Measurements from ENCODE around the gene LEF1.

The LEF1 gene

GRCh38 chr4:108175966-108176365 lies 7.2 kb upstream of the LEF1 start:
- DNase-seq (ENCODE audit: low spot score) = no peak

GRCh38 chr4:108174856-108175255 lies 6.1 kb upstream of the LEF1 start:
- no peak for DNase-seq (ENCODE audit: low spot score)

- DNase-seq (ENCODE audit: low spot score) = no peak
These were observed 4.9 kb upstream of the LEF1 start for GRCh38 chr4:108173599-108174057.

DNA sequence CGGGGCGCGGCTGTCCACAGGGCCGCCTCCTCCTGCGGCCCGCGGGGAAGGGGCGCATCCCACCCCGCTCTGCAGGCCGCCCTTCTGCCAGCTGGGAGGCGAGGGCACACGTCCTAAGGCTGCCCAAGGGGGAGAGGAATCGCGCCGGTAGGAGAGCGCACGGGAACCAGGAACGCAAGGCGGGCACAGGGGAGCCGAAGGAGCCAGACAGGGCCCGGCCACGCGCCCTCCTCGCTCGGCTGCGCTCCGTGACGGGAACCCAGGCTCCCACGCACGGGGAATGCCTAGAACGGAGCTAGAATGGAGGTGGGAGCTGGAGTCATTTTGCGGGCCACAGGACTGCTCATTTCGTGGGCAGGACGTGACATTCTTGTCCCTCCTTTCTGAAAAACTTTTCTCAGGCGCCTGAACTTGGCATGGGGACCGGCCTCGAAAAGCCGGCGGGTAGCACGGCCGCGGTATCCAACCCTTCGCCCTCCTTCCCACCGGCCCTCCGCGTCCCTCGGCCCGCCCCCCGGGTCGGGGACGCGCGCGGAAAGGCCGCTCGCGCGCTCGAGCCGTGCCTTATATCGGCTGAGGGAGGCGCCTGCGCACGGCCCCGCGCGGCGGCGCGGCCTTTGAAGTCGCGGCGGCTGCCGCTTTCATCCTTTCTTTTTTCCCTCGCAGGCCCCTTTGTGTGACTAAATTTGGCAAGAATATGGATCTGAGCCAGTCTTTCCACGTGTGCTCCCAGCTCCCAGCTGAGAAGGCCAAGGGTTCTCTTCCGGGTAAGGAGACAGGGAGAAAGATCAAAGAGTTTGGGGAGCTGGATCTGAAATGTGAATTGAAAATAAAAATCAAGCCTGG lies 4.2 kb upstream of the LEF1 start:
- DNase-seq (ENCODE audit: low spot score) = peak; percentile 16

DNA sequence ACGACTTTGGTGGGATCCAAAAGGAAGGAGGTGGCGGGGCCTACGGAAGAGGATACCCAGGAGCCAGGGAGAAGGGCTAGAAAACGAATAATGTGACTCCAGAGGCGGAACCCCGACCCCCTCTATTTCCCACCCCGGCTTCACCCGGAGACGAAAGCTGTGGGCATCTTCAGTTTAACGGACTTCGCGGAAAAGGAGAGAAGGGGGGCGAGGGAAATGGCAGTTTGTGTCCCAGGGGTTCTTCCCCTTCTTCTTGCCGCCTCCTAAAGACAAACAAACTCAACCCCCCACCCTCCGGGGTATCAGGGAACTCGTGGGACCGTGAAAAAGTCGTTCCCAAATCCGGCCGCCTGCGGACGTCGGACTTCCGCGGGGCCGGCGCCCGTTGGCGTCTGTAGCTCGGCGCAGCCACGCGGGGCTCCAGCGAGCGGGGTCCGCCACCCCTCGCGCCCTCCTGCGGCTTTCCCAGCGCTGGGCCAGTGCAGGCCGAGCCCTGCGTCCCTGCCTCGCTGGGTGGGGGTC lies 3.6 kb upstream of the LEF1 start:
- no peak for DNase-seq (ENCODE audit: low spot score)

DNA sequence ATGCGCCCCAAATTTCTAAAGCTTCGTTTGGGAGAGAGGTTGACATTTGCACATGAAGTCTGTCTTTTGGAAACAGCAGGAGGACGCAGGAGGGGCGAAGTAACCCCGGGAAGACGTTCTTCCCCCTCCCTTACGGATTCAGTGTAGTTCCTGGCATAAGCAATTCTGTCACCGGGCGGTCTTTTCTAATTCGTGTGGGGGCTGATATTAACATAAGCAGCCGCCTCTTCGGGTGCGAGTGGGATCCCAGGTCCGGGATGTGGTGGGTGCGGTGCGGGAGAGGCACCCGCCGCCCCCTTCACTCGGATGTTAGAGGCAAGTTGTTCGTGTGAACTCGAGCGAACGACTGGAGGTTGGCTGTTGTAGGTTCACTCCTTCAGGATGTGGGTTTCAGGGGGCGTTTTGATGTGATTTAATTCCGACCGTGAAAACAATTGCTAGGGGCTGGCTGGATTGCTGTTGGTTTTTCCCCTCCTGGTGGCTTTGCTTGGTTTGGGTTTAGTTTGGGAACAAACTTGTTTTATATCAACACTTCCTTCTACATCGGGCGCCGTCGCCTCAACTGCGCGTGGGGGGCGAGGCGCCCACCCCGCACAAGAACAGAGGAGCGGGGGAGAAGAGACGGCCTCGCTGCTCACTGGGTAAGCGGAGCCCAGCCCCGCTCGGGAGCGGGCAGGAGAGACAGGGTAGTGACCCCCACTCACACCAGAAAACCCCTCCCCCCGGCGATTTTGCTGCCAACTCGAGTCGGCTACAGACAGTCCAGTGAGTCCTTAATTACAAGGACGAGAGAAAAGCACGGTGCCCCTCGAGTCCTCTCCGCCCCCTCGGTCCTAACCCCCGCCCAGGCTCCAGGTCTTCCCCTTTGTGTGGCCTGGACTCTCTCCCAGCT lies 2.9 kb upstream of the LEF1 start:
- DNase-seq (ENCODE audit: low spot score) = no peak

- DNase-seq (ENCODE audit: low spot score) = no peak
These were observed 2.1 kb upstream of the LEF1 start for GRCh38 chr4:108170631-108171338.

GRCh38 chr4:108169664-108170063 lies 932 bp upstream of the LEF1 start:
- DNase-seq (ENCODE audit: low spot score) = no peak

DNA sequence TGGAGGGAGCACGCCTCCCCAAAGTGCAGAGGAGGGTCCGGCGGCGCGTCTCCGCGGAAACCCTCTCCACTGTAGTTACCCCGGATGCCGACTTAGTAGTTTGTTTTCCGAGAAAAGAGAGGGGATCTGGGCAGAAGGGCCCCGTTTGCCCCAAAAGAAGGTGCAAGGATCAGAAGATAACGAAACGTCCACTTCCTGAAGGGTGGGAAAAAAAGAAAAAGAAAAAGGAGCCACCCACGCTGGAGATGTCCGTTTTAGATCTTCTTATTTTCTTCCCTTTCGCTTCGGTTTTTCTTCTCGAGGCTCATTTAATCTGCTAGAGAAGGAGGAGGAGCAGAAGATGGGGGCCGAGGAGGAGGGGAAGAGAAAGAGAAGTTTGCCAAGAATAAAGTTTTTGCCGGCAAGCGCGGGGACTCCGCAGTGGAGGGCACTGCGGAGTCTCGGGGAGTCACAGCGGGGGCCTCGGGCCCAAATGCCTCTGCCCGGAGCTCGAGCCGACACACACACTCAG lies 517 bp downstream of the LEF1 start:
- no peak for DNase-seq (ENCODE audit: low spot score)

DNA sequence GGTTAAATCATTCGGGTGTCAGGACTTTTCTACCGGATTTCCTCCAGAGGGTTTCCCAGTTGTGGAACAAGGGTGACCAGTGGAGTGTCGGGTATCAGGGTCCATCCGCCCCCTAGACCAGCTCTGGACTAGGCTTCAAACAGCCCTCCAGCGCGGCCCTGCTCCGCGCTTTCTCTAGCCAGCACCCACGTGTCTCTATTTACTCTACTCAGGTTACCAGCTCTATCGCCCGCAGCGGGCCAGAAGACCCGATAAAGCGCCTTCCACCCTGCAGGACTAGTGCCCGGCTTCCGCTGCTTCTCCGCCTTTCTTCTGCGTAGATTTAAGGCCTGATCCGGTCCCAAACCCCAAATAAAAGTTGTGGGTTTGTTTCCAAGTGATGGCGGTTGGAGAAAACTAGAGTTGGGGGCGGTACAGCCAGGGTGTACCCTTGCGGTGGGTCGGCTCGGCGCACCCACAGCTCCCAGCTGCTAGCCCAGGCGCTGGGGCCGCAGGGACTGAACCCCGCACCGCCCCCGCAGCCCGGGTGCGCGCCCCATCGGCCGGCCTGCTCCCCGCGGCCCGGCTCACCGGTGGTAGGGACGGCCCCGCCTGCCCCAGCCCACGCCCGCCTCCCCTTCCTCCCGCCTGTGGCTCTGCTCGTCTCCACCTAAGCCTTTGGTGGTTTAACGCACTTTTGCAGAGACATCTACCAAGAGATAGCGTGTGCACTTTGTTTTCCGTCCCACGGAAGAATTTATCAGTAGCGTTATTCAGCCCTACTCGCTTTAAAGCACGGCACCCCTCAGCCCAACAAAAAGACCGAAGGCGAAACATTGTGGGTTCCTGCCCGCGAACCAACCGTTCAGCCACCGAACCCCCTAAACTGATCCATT lies 2.1 kb downstream of the LEF1 start:
- DNase-seq (ENCODE audit: low spot score) = no peak

- DNase-seq (ENCODE audit: low spot score) = no peak
These were observed 2.7 kb downstream of the LEF1 start for GRCh38 chr4:108166038-108166437.

- no peak for DNase-seq (ENCODE audit: low spot score)
These were observed 3.1 kb downstream of the LEF1 start for GRCh38 chr4:108165586-108165985.

DNA sequence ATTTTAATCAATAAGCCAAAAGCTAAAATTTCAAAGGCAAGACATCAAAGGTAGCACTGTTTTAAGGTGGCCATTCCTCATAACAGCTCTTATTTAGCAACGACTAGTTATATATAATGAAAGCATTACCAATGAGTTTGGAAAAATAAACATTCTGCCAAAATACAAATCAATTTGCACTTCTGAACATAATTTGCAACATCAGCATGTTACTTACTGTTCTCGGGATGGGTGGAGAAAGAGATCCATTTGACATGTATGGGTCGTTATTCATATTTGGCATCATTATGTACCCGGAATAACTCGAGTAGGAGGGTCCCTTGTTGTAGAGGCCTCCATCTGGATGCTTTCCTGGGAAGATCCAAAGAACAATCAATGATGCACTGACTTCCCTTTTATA lies 5.4 kb downstream of the LEF1 start:
- DNase-seq (ENCODE audit: low spot score) = no peak

- no peak for DNase-seq (ENCODE audit: low spot score)
These were observed 7.9 kb downstream of the LEF1 start for GRCh38 chr4:108160741-108161352.

DNA sequence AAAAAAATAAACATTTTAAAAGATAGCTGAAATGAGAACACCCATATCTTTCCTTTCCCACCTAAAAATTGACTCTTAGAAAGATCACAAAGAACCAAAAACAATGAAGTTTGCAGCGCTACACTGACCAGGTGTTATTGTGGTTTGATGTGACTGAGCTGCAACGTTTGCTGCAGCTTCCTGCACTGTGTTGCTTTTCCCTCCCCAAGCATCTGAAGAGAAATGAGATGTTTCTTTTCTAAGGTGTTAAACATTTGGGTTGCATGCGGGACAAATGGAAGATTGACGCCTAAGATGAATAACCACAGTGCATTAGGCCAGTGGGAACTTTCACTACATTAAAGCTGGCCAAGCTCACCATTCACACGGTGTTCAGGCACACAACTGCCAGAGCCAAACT lies 8.9 kb downstream of the LEF1 start:
- no peak for DNase-seq (ENCODE audit: low spot score)

- no peak for DNase-seq (ENCODE audit: low spot score)
These were observed 11.1 kb downstream of the LEF1 start for GRCh38 chr4:108157655-108158054.

GRCh38 chr4:108156391-108156790 lies 12.3 kb downstream of the LEF1 start:
- no peak for DNase-seq (ENCODE audit: low spot score)

- no peak for DNase-seq (ENCODE audit: low spot score)
These were observed 13.4 kb downstream of the LEF1 start for GRCh38 chr4:108155373-108155772.

GRCh38 chr4:108152980-108153379 lies 15.8 kb downstream of the LEF1 start:
- DNase-seq (ENCODE audit: low spot score) = no peak

- DNase-seq (ENCODE audit: low spot score) = no peak
These were observed 18.9 kb downstream of the LEF1 start for GRCh38 chr4:108149588-108150380.
